Activated CD8-positive, alpha-beta memory T cell treated with anti-CD3 and anti-CD28 coated beads, Interleukin-2, amount 10 ng/mL, durations not matched to agents 7 days and 5 days (primary cell): ENCODE measurements around the gene LDLR. TPM values are rescaled to one million over a fixed set of nuclear protein-coding genes. Genes with fewer than 3 reads are reported as not detected.
"Not testable (repeated sequence)": the region's sequence is repeated elsewhere in the genome, so short reads cannot be mapped to it uniquely, and the experiment has no call there.

Experiments
- ATAC-seq: fragments of 150-1000 bp; cut with Tn5 transposase; one replicate; pipeline ENCODE4 v1.10.0; 2021; ENCODE audit warnings: moderate library complexity
- CTCF ChIA-PET: fragments of 350-600 bp; sonication (Branson Sonifier 250); formaldehyde crosslinking; loops from one replicate; lab custom pipeline; 2021; ENCODE audit warnings: antibody characterized with exemption; lab: Charles Lee
- DNase-seq: peaks from one replicate; pipeline ENCODE4 v3.0.0-alpha.2; 2020
- H3K27ac Mint-ChIP-seq: one replicate; pipeline ENCODE4 v1.8.0; 2021; ENCODE audit warnings: mild to moderate bottlenecking, mixed read lengths
- H3K27me3 Mint-ChIP-seq: one replicate; pipeline ENCODE4 v1.8.0; 2021; ENCODE audit warnings: mixed read lengths
- H3K36me3 Mint-ChIP-seq: one replicate; pipeline ENCODE4 v1.8.0; 2021; ENCODE audit warnings: mild to moderate bottlenecking, mixed read lengths
- H3K4me1 Mint-ChIP-seq: one replicate; pipeline ENCODE4 v1.8.0; 2021; ENCODE audit warnings: mixed read lengths
- H3K4me3 Mint-ChIP-seq: one replicate; pipeline ENCODE4 v1.8.0; 2021; ENCODE audit warnings: mild to moderate bottlenecking, moderate library complexity, mixed read lengths
- H3K9me3 Mint-ChIP-seq: one replicate; pipeline ENCODE4 v1.8.0; 2022; ENCODE audit warnings: low read depth, mixed read lengths
- total RNA-seq, 2 experiments: library from RNA; stranded (reverse); gene quantifications; one replicate each; pipeline ENCODE4 v1.2.3, GENCODE V29; 2021

LDLR gene
- total RNA-seq, 2 experiments from 2014 or later, result 118 to 141 TPM

DNA sequence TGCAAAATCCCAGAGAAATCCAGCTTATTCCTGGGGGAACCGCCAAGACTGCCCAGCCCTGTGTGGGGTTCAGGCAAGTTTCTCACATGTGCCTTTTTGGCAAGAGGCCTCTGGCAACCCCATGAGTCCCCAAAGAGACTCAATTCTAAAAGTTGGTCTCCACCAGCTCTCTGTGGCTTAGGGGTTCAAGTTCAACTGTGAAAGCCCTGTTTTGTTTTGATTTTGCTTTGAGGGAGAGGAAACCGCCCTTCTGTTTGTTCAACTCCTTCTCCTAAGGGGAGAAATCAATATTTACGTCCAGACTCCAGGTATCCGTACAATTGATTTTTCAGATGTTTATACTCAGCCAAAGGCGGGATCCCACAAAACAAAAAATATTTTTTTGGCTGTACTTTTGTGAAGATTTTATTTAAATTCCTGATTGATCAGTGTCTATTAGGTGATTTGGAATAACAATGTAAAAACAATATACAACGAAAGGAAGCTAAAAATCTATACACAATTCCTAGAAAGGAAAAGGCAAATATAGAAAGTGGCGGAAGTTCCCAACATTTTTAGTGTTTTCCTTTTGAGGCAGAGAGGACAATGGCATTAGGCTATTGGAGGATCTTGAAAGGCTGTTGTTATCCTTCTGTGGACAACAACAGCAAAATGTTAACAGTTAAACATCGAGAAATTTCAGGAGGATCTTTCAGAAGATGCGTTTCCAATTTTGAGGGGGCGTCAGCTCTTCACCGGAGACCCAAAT is 583 bp upstream of the LDLR start:
- H3K9me3 Mint-ChIP-seq, result no peaks in the 10 kb centered on the region
- peak overlapping the region; percentile 90 for H3K4me3 Mint-ChIP-seq
- ATAC-seq (no peak), DNase-seq (peak; percentile 50)
- H3K27me3 Mint-ChIP-seq, result no peaks in the 10 kb centered on the region
- H3K36me3 Mint-ChIP-seq, result peaks cover 20% of the 10 kb centered on the region
- H3K27ac Mint-ChIP-seq, result peak overlapping the region; percentile 99
- H3K4me1 Mint-ChIP-seq, result peaks cover 44% of the 10 kb centered on the region
- CTCF ChIA-PET, result interaction anchor here (0.8 to 8.2 kb wide), 9 partner anchors 11 to 218 kb away, joined by 3 to 43 read pairs (median 3); no protein-coding TSS in a partner anchor

DNA sequence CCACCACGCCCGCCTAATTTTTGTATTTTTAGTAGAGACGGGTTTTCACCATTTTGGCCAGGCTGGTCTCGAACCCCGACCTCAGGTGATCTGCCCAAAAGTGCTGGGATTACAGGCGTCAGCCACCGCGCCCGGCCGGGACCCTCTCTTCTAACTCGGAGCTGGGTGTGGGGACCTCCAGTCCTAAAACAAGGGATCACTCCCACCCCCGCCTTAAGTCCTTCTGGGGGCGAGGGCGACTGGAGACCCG is 676 bp downstream of the LDLR start:
- DNase-seq, H3K9me3 Mint-ChIP-seq, H3K27me3 Mint-ChIP-seq, ATAC-seq: not testable (repeated sequence)
- Mint-ChIP-seq H3K4me1 (peaks cover 51% of the 10 kb centered on the region), H3K36me3 (peaks cover 29% of the 10 kb centered on the region), H3K4me3 (peak overlapping the region; percentile 90), H3K27ac (peak overlapping the region; percentile 99)
- CTCF ChIA-PET, result interaction anchor here (1.1 to 8.2 kb wide), 3 partner anchors 54 to 219 kb away, joined by 3 to 43 read pairs (median 14); partner anchors contain the start of gene CARM1

DNA sequence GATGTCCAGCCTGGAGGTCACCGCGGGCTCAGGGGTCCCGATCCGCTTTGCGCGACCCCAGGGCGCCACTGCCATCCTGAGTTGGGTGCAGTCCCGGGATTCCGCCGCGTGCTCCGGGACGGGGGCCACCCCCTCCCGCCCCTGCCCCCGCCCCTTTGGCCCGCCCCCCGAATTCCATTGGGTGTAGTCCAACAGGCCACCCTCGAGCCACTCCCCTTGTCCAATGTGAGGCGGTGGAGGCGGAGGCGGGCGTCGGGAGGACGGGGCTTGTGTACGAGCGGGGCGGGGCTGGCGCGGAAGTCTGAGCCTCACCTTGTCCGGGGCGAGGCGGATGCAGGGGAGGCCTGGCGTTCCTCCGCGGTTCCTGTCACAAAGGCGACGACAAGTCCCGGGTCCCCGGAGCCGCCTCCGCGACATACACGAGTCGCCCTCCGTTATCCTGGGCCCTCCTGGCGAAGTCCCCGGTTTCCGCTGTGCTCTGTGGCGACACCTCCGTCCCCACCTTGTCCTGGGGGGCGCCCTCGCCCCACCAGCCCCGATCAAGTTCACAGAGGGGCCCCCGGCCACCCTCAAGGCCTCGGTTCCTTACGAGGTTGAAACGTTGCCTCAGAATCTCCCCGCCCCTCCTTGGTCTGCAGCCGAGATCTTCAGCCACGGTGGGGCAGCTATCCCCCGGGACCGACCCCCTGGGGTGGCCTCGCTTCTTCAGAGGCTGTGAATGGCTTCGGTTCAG is 1.2 kb downstream of the LDLR start:
- CTCF ChIA-PET, result interaction anchor here (1.1 to 8.2 kb wide), 3 partner anchors 55 to 219 kb away, joined by 3 to 43 read pairs (median 14); partner anchors contain the start of gene CARM1
- H3K36me3 Mint-ChIP-seq, result peaks cover 31% of the 10 kb centered on the region
- peak overlapping the region; percentile 90 for H3K4me3 Mint-ChIP-seq
- no peaks in the 10 kb centered on the region for H3K9me3 Mint-ChIP-seq
- peaks cover 53% of the 10 kb centered on the region for H3K4me1 Mint-ChIP-seq
- ATAC-seq, result peak; percentile 82
- peak; percentile 99 for DNase-seq
- H3K27me3 Mint-ChIP-seq, result no peaks in the 10 kb centered on the region
- peak overlapping the region; percentile 99 for H3K27ac Mint-ChIP-seq

DNA sequence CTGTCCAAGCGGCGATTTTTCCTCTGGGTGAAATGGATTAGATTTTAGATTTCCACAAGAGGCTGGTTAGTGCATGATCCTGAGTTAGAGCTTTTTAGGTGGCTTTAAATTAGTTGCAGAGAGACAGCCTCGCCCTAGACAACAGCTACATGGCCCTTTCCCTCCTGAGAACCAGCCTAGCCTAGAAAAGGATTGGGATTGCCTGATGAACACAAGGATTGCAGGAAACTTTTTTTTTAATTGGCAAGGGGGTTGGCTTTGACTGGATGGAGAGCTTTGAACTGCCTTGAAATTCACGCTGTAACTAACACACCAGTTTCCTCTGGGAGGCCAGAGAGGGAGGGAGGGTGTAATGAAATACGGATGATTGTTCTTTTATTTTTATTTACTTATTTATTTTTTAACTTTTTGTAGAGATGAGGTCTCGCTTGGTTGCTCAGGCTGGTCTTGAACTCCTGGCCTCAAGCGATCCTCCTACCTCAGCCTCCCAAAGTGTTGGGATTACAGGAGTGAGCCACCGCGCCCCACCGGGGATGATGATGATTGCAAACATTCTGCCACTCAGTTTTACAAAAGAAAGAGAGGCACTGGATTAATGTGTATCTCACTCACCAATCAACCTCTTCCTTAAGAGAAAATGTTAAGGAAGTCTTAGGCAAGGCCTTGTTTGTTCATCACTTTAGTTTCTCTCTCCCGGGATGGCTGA is 1.9 kb downstream of the LDLR start:
- Mint-ChIP-seq H3K4me3 (peak overlapping the region; percentile 90), H3K27me3 (no peaks in the 10 kb centered on the region), H3K36me3 (peaks cover 36% of the 10 kb centered on the region), H3K9me3 (no peaks in the 10 kb centered on the region), H3K27ac (peak overlapping the region; percentile 96), H3K4me1 (peaks cover 60% of the 10 kb centered on the region)
- CTCF ChIA-PET, result interaction anchor here (1.1 to 8.2 kb wide), 2 partner anchors 55 to 220 kb away, joined by 3 to 43 read pairs; partner anchors contain the start of gene CARM1
- DNase-seq (no peak), ATAC-seq (no peak)

GRCh38 chr19:11091703-11092153 is 2.5 kb downstream of the LDLR start:
- peaks cover 66% of the 10 kb centered on the region for H3K4me1 Mint-ChIP-seq

DNA sequence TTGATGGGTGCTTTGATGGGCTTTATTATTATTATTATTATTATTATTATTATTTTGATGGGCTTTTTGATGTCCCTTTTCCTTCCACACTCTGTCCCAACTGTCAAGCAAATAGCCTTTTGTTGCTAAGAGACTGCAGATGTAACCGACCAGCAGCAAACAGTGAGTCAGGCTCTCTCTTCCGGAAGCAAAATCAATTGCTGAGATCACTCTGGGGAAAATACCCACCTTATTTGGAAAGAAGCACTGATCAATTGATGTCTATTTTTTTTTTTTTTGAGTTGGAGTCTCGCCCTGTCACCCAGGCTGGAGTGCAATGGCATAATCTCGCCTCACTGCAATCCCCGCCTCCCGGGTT is 2.9 kb downstream of the LDLR start:
- H3K4me3 Mint-ChIP-seq, result peak overlapping the region; percentile 90
- DNase-seq (peak; percentile 68), ATAC-seq (peak; percentile 2)
- H3K9me3 Mint-ChIP-seq, result no peaks in the 10 kb centered on the region
- peaks cover 45% of the 10 kb centered on the region for H3K36me3 Mint-ChIP-seq
- CTCF ChIA-PET, result interaction anchor here (1.3 kb wide), 1 partner anchor 56 kb away, joined by 3 read pairs; no protein-coding TSS in a partner anchor
- H3K27me3 Mint-ChIP-seq, result no peaks in the 10 kb centered on the region
- peaks cover 68% of the 10 kb centered on the region for H3K4me1 Mint-ChIP-seq
- peak overlapping the region; percentile 96 for H3K27ac Mint-ChIP-seq

More at GRCh38 chr19:11091703-11092153, 2.5 kb downstream of the LDLR start:
- Mint-ChIP-seq H3K9me3 (no peaks in the 10 kb centered on the region), H3K36me3 (peaks cover 42% of the 10 kb centered on the region), H3K27ac (peak overlapping the region; percentile 96), H3K4me3 (peak overlapping the region; percentile 90), H3K27me3 (no peaks in the 10 kb centered on the region)
- ATAC-seq (no peak), DNase-seq (peak; percentile 77)
- CTCF ChIA-PET, result interaction anchor here (8.2 kb wide), 1 partner anchor 56 kb away, joined by 43 read pairs; no protein-coding TSS in a partner anchor

DNA sequence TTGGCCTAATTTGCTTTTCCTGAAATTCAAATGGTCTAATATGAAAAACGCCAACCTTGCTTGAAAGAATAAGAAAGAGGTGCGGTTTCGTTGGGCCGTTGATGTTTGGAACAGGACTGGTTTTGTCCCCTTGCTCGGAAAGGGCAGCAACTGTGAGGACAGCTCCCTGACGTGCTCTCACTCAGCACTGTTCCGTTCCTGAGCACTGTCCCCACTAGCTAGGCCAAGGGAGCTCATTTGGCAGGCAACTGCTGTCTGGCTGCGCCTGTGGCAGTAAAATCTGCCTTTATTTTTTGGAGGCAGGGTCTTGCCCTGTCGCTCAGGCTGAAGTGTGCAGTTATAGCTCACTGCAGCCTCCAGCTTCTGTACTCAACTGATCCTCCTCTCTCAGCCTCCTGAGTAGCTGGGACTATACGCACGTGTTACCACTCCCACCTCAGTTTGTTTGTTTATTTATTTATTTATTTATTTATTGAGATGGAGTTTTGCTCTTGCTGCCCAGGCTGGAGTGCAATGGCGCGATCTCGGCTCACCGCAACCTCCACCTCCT is 4.5 kb downstream of the LDLR start:
- DNase-seq, result no peak

GRCh38 chr19:11094520-11094894 is 5.2 kb downstream of the LDLR start:
- peaks cover 61% of the 10 kb centered on the region for H3K36me3 Mint-ChIP-seq
- DNase-seq, result no peak
- no peak for ATAC-seq
- CTCF ChIA-PET, result interaction anchor here (0.7 to 4.9 kb wide), 8 partner anchors 31 to 287 kb away, joined by 3 to 24 read pairs (median 5); no protein-coding TSS in a partner anchor
- no peaks in the 10 kb centered on the region for H3K27me3 Mint-ChIP-seq
- peaks cover 62% of the 10 kb centered on the region for H3K4me1 Mint-ChIP-seq
- no peaks in the 10 kb centered on the region for H3K9me3 Mint-ChIP-seq
- H3K4me3 Mint-ChIP-seq, result peak overlapping the region; percentile 66
- H3K27ac Mint-ChIP-seq, result peak overlapping the region; percentile 96

More for the DNA sequence above, 4.5 kb downstream of the LDLR start:
- no peaks in the 10 kb centered on the region for H3K9me3 Mint-ChIP-seq
- no peak overlapping the region for H3K4me3 Mint-ChIP-seq
- peaks cover 63% of the 10 kb centered on the region for H3K4me1 Mint-ChIP-seq
- CTCF ChIA-PET, result interaction anchor here (1.8 to 4.9 kb wide), 2 partner anchors 58 to 62 kb away, joined by 4 to 24 read pairs; no protein-coding TSS in a partner anchor
- no peak for ATAC-seq
- peak overlapping the region; percentile 96 for H3K27ac Mint-ChIP-seq
- H3K27me3 Mint-ChIP-seq, result no peaks in the 10 kb centered on the region
- H3K36me3 Mint-ChIP-seq, result peaks cover 57% of the 10 kb centered on the region

DNA sequence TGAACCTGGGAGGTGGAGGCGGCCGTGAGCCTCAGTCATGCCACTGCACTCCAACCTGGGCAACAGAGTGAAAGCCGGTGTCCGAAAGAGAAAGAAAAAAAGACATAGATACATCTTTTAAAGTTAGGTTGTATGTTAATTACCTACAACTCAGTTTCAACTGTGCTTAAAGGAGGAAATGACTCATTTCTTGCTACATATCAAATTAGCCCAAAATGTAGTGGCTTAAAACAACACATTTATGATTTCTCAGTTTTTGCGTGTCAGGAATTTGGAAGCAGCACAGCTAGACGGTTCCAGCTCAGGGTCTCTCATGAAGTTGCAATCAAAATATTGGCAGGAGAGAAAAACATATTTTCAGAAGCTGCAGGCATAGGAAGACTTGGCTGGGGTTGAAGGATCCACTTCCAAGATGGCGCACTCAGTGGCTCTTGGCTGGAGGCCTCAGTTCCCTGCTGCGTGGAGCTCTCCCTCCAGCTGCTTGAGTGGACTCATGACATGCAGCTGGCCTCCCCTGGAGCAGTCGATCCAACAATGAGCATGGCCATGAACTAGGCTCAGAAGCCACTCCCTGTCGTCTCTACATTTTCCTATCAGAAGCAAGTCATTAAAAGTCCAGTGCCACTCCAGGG is 7.1 kb downstream of the LDLR start:
- Mint-ChIP-seq H3K36me3 (peaks cover 68% of the 10 kb centered on the region), H3K4me3 (peak overlapping the region; percentile 66), H3K27me3 (no peaks in the 10 kb centered on the region), H3K4me1 (peaks cover 69% of the 10 kb centered on the region), H3K27ac (peak overlapping the region; percentile 96), H3K9me3 (no peaks in the 10 kb centered on the region)
- CTCF ChIA-PET, result interaction anchor here (0.8 to 4.9 kb wide), 5 partner anchors 12 to 334 kb away, joined by 3 to 24 read pairs (median 10); no protein-coding TSS in a partner anchor
- DNase-seq (peak; percentile 72), ATAC-seq (peak; percentile 54)

GRCh38 chr19:11097367-11097766 is 8.1 kb downstream of the LDLR start:
- peak overlapping the region; percentile 68 for H3K27ac Mint-ChIP-seq
- H3K4me1 Mint-ChIP-seq, result peaks cover 59% of the 10 kb centered on the region
- CTCF ChIA-PET, result interaction anchor here (3.1 to 4.9 kb wide), 3 partner anchors 29 to 161 kb away, joined by 10 to 24 read pairs (median 11); no protein-coding TSS in a partner anchor
- DNase-seq, H3K27me3 Mint-ChIP-seq, H3K9me3 Mint-ChIP-seq, ATAC-seq, H3K4me3 Mint-ChIP-seq: not testable (repeated sequence)
- H3K36me3 Mint-ChIP-seq, result peaks cover 63% of the 10 kb centered on the region

DNA sequence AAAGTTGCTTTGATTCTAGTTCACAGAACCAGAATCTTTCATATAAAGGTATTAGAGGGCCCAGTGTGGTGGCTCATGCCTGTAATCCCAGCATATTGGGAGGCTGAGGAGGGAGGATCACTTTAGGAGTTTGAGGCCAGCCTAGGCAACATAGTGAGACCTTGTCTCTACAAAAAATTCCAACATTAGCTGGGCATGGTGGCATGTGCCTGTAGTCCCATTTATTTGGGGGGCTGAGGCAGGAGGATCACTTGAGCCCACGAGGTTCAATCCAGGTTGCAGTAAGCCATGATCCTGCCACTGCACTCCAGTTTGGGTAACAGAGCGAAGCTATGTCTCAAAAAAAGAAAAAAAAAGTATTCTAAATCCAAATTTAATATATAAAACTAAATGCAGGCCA is 9.1 kb downstream of the LDLR start:
- CTCF ChIA-PET, result interaction anchor here (0.5 to 4.9 kb wide), 3 partner anchors 28 to 218 kb away, joined by 3 to 24 read pairs (median 11); no protein-coding TSS in a partner anchor
- Mint-ChIP-seq H3K27ac (no peak overlapping the region), H3K27me3 (no peaks in the 10 kb centered on the region), H3K36me3 (peaks cover 68% of the 10 kb centered on the region), H3K4me3 (no peak overlapping the region), H3K9me3 (no peaks in the 10 kb centered on the region), H3K4me1 (peaks cover 54% of the 10 kb centered on the region)
- ATAC-seq (no peak), DNase-seq (no peak)

DNA sequence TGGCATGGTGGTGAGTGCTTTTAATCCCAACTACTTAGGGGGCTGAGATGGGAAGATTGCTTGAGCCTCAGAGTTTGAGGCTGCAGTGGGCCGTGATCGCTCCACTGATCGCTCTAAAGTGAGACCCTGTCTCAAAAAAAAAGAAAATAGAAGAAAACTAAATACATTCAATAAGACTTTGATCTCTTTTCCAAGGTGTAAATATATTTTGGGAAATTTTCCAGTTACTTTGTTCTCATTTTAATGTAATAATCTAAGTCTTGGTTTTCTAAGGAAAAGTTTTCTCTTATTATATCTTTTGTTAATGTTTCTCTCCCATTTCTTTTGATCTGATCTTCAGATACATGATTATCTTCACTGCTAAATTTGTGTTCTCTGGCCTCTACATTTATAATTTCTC is 9.6 kb downstream of the LDLR start:
- peak overlapping the region; percentile 56 for H3K27ac Mint-ChIP-seq
- no peak overlapping the region for H3K4me3 Mint-ChIP-seq
- peaks cover 70% of the 10 kb centered on the region for H3K36me3 Mint-ChIP-seq
- H3K27me3 Mint-ChIP-seq, result no peaks in the 10 kb centered on the region
- H3K4me1 Mint-ChIP-seq, result peaks cover 48% of the 10 kb centered on the region
- CTCF ChIA-PET, result interaction anchor here (3.1 kb wide), 1 partner anchor 28 kb away, joined by 11 read pairs; no protein-coding TSS in a partner anchor
- DNase-seq (no peak), ATAC-seq (no peak)
- no peaks in the 10 kb centered on the region for H3K9me3 Mint-ChIP-seq
